HT1080 (cell line): ENCODE data around the gene TMEM222. TPM values are rescaled to one million over a fixed set of nuclear protein-coding genes. Genes with fewer than 3 reads are reported as not detected.

ENCODE experiments used
- DNase-seq: peaks from one replicate; pipeline ENCODE4 v3.0.0-alpha.2; 2015; ENCODE audit warnings: low read depth
- total RNA-seq: library from RNA; depleted of rRNA; stranded (reverse); fragments of >200 nt; shearing (Covaris generic); gene quantifications from 2 replicates; pipeline ENCODE4 v1.2.3, GENCODE V29; 2014

The TMEM222 gene
- total RNA-seq, 1 experiment from 2014 or later = 75.0 TPM

GRCh38 chr1:27341525-27342252, 19.7 kb downstream of the TMEM222 start, which contains the start of gene SYTL1:
Gene SYTL1, plus strand, starts transcription at chr1:27342022. Its CDS starts 3,313 bp downstream, at chr1:27345335.
- DNase-seq = peak; percentile 81

- DNase-seq = no peak
These were observed 20.4 kb downstream of the TMEM222 start for GRCh38 chr1:27342391-27342777.

DNA sequence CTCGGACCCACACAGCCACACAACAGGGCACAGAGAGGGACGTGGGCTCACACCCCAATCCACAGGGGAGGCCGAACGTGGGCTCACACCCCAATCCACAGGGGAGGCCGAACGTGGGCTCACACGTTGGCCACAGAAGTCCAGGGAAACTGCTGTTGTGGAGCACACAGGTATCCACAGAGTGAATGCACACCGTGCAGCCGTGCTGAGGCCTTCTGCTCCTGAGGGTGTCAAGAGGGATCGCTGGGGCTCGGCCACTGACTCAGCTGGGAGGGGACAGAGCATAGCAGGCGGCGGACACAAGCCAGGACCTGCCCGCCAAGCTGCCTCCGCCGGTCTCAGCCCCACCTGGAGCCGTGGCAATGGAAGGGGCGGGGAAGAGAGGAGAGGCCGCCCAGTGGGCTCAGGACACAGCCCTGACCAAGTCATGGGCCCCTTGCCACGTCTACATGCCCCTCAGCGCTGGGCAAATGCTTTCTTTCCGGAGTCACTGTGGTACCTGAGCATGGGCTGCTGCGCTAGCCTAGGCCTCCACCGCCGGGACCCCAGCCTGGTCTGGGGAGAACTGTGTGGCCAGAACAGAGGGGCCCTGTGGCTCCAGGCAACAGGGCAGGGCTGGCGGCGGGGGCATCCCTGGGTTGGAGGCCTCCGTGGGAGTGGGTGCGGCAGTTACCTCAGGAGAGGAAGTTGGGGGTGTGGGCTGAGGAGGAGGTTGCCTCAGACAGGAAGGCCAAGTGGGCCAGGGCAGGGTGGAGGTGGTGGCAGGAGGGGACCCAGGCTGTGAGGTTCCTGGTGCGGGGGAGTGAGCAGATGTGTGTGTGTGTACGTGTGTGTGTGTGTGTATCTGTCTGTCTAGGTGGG, 21.0 kb downstream of the TMEM222 start:
- no peak for DNase-seq

- no peak for DNase-seq
These were observed 21.7 kb downstream of the TMEM222 start for GRCh38 chr1:27343639-27344025.

- no peak for DNase-seq
These were observed 23.3 kb downstream of the TMEM222 start for GRCh38 chr1:27345272-27345671.

DNA sequence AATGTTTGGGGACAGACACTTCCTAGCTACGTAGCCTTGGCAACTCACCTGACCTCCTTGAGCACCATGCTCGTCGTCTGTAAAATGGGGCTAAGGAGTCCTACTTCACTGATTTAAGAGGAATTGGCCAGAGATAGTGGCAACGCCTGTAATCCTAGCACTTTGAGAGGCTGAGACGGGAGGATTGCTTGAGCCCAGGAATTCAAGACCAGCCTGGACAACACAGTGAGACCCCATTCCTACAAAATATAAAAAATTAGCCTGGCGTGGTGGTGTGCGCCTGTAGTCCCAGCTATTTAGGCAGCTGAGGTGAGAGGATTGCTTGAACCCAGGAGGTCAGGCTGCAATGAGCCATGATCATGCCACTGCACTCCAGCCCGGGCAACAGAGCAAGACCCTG, 24.4 kb downstream of the TMEM222 start:
- DNase-seq = no peak

DNA sequence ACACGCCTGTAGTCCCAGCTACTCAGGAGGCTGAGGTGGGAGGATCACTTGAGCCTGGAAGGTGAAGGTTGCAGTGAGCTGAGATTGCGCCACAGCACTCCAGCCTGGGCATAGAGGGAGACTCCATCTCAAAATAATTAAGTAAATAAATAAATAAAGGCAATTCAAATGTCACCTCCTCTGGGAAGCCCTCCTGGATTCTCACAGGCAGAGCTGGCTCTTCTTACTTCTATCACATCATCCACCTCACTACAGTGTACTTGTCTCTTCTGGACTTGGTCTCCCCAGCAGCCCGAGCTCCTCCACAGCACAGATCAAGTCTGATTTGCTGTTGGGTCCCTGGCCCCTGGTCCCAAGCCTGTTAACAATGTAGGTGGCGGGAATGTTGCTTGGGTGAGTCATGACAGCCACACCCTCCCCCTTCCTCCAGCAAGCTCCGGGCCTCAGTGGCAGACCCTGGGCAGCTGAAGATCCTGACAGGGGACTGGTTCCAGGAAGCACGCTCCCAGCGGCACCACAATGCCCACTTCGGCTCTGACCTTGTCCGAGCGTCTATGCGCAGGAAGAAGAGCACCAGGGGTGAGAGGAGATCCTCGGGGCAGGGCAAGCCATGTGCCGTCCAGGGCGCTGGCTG, 25.1 kb downstream of the TMEM222 start:
- DNase-seq = peak; percentile 47

GRCh38 chr1:27348861-27349783, 27.2 kb downstream of the TMEM222 start:
- no peak for DNase-seq

GRCh38 chr1:27349784-27350662, 28.1 kb downstream of the TMEM222 start:
- no peak for DNase-seq

GRCh38 chr1:27350663-27351540, 28.9 kb downstream of the TMEM222 start:
- no peak for DNase-seq

- DNase-seq = no peak
These were observed 29.7 kb downstream of the TMEM222 start for GRCh38 chr1:27351541-27352107.

DNA sequence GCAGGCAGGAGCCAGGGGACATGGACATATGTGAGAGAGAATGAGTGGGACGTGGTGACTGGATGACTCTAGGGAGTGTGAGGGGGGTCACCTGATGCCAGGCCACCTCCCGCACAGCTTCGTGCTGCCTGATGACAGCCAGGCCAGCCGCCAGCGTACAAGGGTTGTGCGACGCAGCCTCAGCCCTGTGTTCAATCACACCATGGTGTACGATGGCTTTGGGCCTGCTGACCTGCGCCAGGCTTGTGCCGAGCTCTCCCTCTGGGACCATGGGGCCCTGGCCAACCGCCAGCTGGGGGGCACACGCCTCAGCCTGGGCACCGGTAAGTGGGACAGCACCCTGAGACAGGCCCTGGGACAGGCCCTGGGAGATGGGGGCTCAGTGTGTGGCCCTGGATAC, 31.2 kb downstream of the TMEM222 start:
- DNase-seq = no peak

DNA sequence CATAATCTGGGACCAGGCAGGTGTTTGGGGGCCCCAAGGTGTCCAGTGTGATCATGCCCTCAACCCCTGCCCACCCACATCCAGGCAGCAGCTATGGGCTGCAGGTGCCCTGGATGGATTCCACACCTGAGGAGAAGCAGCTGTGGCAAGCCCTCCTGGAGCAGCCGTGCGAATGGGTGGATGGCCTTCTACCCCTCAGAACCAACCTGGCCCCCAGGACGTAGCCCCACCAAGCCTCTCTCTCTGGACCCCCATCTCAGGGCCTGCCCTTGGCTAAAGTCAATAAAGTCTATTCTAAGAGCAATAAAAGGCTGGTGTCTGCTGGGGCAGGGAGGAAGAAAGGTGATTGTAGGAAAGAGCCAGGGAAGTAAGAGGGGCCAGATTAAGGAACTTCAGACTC, 31.7 kb downstream of the TMEM222 start:
- no peak for DNase-seq

DNA sequence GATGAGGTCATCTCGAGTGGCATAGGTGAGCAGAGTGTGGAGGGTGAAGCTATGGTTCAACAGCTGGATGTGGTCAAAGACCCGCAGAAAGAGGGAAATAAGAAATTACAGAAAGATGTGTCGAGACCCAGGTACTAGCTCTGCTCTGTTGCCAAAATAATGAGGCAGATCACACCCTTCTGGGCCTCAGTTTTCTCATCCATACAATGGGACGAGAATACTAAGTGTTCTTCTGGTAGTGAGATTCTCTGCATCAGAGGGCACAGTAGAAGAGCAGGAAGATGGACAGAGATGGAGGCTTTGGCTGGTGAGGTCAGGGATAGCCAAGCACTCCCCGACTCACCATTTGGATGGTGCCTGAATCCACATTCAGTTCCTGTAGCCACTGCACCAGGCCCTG, 33.7 kb downstream of the TMEM222 start:
- no peak for DNase-seq

GRCh38 chr1:27356277-27356618, 34.3 kb downstream of the TMEM222 start:
- DNase-seq = no peak

DNA sequence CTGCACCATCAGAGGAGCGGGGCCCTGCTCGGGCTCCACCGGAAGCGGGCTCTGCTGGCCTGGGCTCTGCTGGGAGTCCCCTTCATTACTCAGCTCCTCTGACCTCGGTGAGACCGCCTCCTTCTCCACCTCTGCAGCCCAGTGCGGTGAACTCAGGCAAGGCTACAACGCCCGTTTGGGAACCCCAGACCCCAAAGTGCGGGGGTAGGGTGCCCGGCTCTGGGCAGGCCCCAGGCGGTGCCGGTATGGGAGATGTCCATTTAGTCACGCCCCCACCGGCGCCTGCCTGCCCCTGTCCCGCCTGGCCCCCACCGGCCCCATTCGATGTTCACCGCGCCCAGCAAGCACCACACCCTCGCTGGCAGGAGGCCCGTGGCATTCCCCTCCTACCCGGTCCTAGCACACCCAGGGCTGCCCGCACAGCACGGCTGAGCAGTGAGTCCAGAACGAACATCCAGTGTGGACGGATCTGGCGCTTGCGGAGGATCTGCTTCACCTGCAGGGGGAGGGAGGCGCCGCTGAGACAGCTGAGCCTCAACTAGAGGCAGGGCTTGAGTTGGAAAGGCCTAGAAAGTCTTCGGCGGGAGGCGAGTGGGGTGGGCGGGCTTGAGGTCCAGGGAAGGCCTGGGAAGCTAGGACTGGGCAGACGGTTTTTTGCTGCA, 34.8 kb downstream of the TMEM222 start:
- no peak for DNase-seq

DNA sequence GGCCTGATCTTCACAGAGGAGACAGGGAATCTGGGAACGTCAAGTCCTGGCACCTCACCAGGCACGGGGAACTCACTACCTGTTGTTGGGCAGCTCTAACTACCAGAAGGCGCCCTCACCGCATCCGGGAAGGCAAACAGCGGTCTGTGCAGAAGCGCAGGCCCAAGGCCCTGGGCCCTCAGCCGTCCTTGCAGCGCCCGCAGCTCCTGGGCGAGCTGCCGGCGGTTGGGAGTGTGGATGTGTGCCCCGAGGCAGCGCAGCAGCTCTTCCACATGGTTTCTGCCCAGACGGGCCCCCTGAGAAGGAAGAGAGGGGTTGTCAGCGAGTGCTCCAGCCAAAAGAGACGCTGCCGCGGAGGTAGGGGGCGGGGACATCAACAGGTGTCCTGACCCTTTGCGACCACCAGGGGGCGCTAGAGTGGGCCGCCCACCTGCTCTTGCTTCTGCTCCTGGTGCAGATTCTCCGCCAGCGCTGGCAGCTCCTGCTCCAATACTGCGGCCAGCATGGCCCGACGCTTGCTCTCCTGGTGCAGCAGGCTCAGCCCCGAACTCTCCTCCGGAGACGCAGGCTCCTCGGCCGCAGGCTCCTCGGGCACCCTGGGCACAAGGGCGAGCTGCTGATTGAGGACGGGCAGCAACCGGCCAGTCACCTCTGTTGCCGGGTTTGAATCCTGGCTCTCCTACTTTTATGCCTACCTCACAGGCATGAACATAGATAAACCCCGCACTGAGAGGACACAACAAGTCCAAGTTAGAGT, 35.5 kb downstream of the TMEM222 start:
- DNase-seq = peak; percentile 51
